H9 (cell line): ENCODE data around the gene PLEKHM3. TPM values are rescaled to one million over a fixed set of nuclear protein-coding genes. Genes with fewer than 3 reads are reported as not detected.

ENCODE experiments used
- DNase-seq: peaks from one replicate; pipeline ENCODE4 v3.0.0-alpha.2; 2017
- H2AFZ ChIP-seq: one replicate; pipeline ENCODE4 v1.6.1; 2013; ENCODE audit warnings: mild to moderate bottlenecking, low read length, control low read depth, moderate library complexity
- H2AK5ac ChIP-seq: 2 replicates; pipeline ENCODE4 v1.6.1; 2013; ENCODE audit warnings: low read length, control low read depth, mixed read lengths; ENCODE audit not compliant: insufficient read length
- H2BK120ac ChIP-seq: one replicate; pipeline ENCODE4 v1.6.1; 2013; ENCODE audit warnings: low read depth, mild to moderate bottlenecking, low read length, control low read depth, inconsistent platforms; ENCODE audit not compliant: poor library complexity, severe bottlenecking
- H2BK12ac ChIP-seq: 2 replicates; pipeline ENCODE4 v1.6.1; 2013; ENCODE audit warnings: low read length, control low read depth, mixed read lengths, low read depth; ENCODE audit not compliant: insufficient read length
- H2BK15ac ChIP-seq: 2 replicates; pipeline ENCODE4 v1.6.1; 2013; ENCODE audit warnings: low read depth, low read length, control low read depth
- H2BK20ac ChIP-seq: one replicate; pipeline ENCODE4 v1.6.1; 2013; ENCODE audit warnings: low read depth, mild to moderate bottlenecking, low read length, control low read depth, inconsistent platforms; ENCODE audit not compliant: poor library complexity, severe bottlenecking
- H2BK5ac ChIP-seq: 2 replicates; pipeline ENCODE4 v1.6.1; 2013; ENCODE audit warnings: low read length, control low read depth, mixed read lengths; ENCODE audit not compliant: insufficient read length
- H3K14ac ChIP-seq: 2 replicates; pipeline ENCODE4 v1.6.1; 2013; ENCODE audit warnings: low read length, control low read depth; ENCODE audit not compliant: insufficient read depth
- H3K18ac ChIP-seq: 2 replicates; pipeline ENCODE4 v1.6.1; 2013; ENCODE audit warnings: low read depth, mild to moderate bottlenecking, mixed read lengths, low read length, control low read depth; ENCODE audit not compliant: insufficient read length
- H3K23ac ChIP-seq: 2 replicates; pipeline ENCODE4 v1.6.1; 2013; ENCODE audit warnings: low read length, control low read depth, mixed read lengths, low read depth; ENCODE audit not compliant: insufficient read length
- H3K23me2 ChIP-seq: 2 replicates; pipeline ENCODE4 v1.6.1; 2013; ENCODE audit warnings: low read depth, mild to moderate bottlenecking, mixed read lengths, low read length, control low read depth; ENCODE audit not compliant: insufficient read length, poor library complexity, severe bottlenecking
- H3K27ac ChIP-seq: 2 replicates; pipeline ENCODE4 v1.5.1; 2013; ENCODE audit warnings: low read length, control low read depth, mixed read lengths, low read depth; ENCODE audit not compliant: insufficient read length
- H3K27me3 ChIP-seq: 2 replicates; pipeline ENCODE4 v1.6.1; 2013; ENCODE audit warnings: low read length, control low read depth, inconsistent platforms; ENCODE audit not compliant: insufficient read depth
- H3K4ac ChIP-seq: 2 replicates; pipeline ENCODE4 v1.6.1; 2013; ENCODE audit warnings: low read depth, mild to moderate bottlenecking, control low read depth, inconsistent platforms, low read length, moderate library complexity
- H3K4me1 ChIP-seq: 2 replicates; pipeline ENCODE4 v1.6.1; 2013; ENCODE audit warnings: low read length, control low read depth, inconsistent platforms; ENCODE audit not compliant: insufficient read depth
- H3K4me2 ChIP-seq: 2 replicates; pipeline ENCODE4 v1.6.1; 2013; ENCODE audit warnings: low read length, control low read depth, mixed read lengths; ENCODE audit not compliant: insufficient read length, insufficient read depth
- H3K56ac ChIP-seq: 2 replicates; pipeline ENCODE4 v1.6.1; 2013; ENCODE audit warnings: low read depth, mild to moderate bottlenecking, mixed read lengths, low read length, control low read depth; ENCODE audit not compliant: insufficient read length
- H3K79me1 ChIP-seq: 2 replicates; pipeline ENCODE4 v1.6.1; 2013; ENCODE audit warnings: low read depth, mild to moderate bottlenecking, moderate library complexity, low read length, control low read depth, inconsistent platforms; ENCODE audit not compliant: insufficient read depth, poor library complexity, severe bottlenecking
- H3K79me2 ChIP-seq: 2 replicates; pipeline ENCODE4 v1.6.1; 2013; ENCODE audit warnings: low read length, control low read depth, inconsistent platforms; ENCODE audit not compliant: insufficient read depth
- H3K9ac ChIP-seq: 2 replicates; pipeline ENCODE4 v1.6.1; 2013; ENCODE audit warnings: low read length, control low read depth, mixed read lengths; ENCODE audit not compliant: insufficient read length; ENCODE audit errors: extremely low read depth
- H3K9me3 ChIP-seq: one replicate; pipeline ENCODE4 v1.6.1; 2013; ENCODE audit warnings: low read depth, low read length, inconsistent platforms; ENCODE audit not compliant: control insufficient read depth
- H3T11ph ChIP-seq: one replicate; pipeline ENCODE4 v1.6.1; 2013; ENCODE audit warnings: mild to moderate bottlenecking, low read length, control low read depth, inconsistent platforms
- H4K20me1 ChIP-seq: one replicate; pipeline ENCODE4 v1.6.1; 2013; ENCODE audit not compliant: control insufficient read depth, insufficient read length, insufficient read depth
- H4K5ac ChIP-seq: 2 replicates; pipeline ENCODE4 v1.6.1; 2013; ENCODE audit warnings: low read depth, mild to moderate bottlenecking, mixed read lengths, low read length, control low read depth; ENCODE audit not compliant: insufficient read length
- H4K8ac ChIP-seq: replicated peaks from 2 replicates; pipeline ENCODE4 v1.6.1; 2013; ENCODE audit warnings: low read length, control low read depth, mixed read lengths, low read depth; ENCODE audit not compliant: insufficient read length
- H4K91ac ChIP-seq: 2 replicates; pipeline ENCODE4 v1.6.1; 2013; ENCODE audit warnings: low read depth, mild to moderate bottlenecking, moderate library complexity, mixed read lengths, low read length, control low read depth; ENCODE audit not compliant: insufficient read length
- H3K27ac Mint-ChIP-seq, 3 experiments: 2 replicates in 2 of 3; 3 replicates in 1 of 3; pipeline ENCODE4 v1.8.0; 2020 to 2021; ENCODE audit warnings: mixed read lengths in 3 of 3, mild to moderate bottlenecking in 1 of 3, moderate library complexity in 1 of 3
- H3K27me3 Mint-ChIP-seq: 2 replicates; pipeline ENCODE4 v1.8.0; 2021; ENCODE audit warnings: low read depth, mild to moderate bottlenecking, moderate library complexity, mixed read lengths
- H3K36me3 Mint-ChIP-seq, 3 experiments: 2 replicates in 2 of 3; 3 replicates in 1 of 3; pipeline ENCODE4 v1.8.0; 2020 to 2021; ENCODE audit warnings: low read depth in 3 of 3, mixed read lengths in 3 of 3; ENCODE audit not compliant: insufficient read depth in 1 of 3
- H3K4me1 Mint-ChIP-seq, 2 experiments: 2 replicates each; pipeline ENCODE4 v1.8.0; 2020; ENCODE audit warnings: mixed read lengths in 2 of 2
- H3K4me3 Mint-ChIP-seq, 2 experiments: 2 replicates in 1 of 2; 3 replicates in 1 of 2; pipeline ENCODE4 v1.8.0; 2020 to 2021; ENCODE audit warnings: mild to moderate bottlenecking in 2 of 2, mixed read lengths in 2 of 2, moderate library complexity in 1 of 2
- H3K9me3 Mint-ChIP-seq, 2 experiments: 2 replicates in 1 of 2; 3 replicates in 1 of 2; pipeline ENCODE4 v1.8.0; 2020; ENCODE audit warnings: mild to moderate bottlenecking in 2 of 2, mixed read lengths in 2 of 2, moderate library complexity in 1 of 2
- CTCF ChIP-seq: fragments of 200-600 bp; sonication (generic); conservative IDR thresholded peaks from 3 replicates; pipeline ENCODE4 v1.8.0; 2021; ENCODE audit warnings: antibody characterized with exemption, mild to moderate bottlenecking
- WGBS: extraction: QIAGEN DNeasy Blood & Tissue Kit; methylation state at CpG from one replicate; pipeline ENCODE4 v1.1.7; 2013; ENCODE audit warnings: missing lambda C conversion rate, low lambda C conversion rate, mixed read lengths; ENCODE audit not compliant: insufficient read length; ENCODE audit errors: extremely low coverage; 5-methylcytosine and 5-hydroxymethylcytosine counted together
- total RNA-seq: library from RNA; stranded (reverse); gene quantifications from 2 replicates; pipeline ENCODE4 v1.2.1, GENCODE V29; 2021

Gene PLEKHM3
- total RNA-seq, 1 experiment from 2014 or later = 7.5 TPM

DNA sequence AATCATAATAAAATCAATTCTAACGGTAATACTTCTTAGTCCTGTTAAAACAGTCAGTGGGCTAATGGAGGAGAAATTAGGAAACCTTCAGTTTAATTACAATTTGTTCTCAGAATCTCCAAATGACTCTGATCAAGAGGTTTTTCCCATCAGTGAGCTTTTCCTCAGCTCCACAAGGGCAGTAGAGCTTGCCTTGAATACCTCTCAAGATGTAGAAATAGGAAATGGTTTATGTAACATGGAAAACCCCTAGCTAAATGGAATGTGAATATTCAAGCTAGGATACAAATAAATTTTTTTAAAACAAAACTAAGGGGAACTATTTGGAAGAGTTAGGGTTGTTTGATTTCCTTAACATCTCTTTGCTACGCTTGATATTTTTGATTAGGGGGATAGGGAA is 87.5 kb downstream of the PLEKHM3 start:
- H2BK15ac ChIP-seq = no peak overlapping the region
- Mint-ChIP-seq H3K36me3 (no peaks in the 10 kb centered on the region), H3K4me1 (peaks cover 42% of the 10 kb centered on the region in 2 experiments), H3K27ac (0 out of 7 replicates have a peak overlapping the region, but pooled peaks of 1 of the 3 experiments have one; percentile 37), H3K27me3 (no peaks in the 10 kb centered on the region), H3K9me3 (no peaks in the 10 kb centered on the region), H3K4me3 (no peak overlapping the region)
- no peak overlapping the region for H2AFZ ChIP-seq
- H2AK5ac ChIP-seq = no peak overlapping the region
- no peak overlapping the region for H3K4me2 ChIP-seq
- H4K8ac ChIP-seq = no peak overlapping the region
- no peaks in the 10 kb centered on the region for H3K9me3 ChIP-seq
- H3K79me1 ChIP-seq = no peaks in the 10 kb centered on the region
- no peak overlapping the region for H2BK12ac ChIP-seq
- no peak overlapping the region for H4K5ac ChIP-seq
- H3T11ph ChIP-seq = no peak overlapping the region
- no peak for TF ChIP-seq CTCF
- H2BK20ac ChIP-seq = no peak overlapping the region
- no peak overlapping the region for H3K27ac ChIP-seq
- H3K23me2 ChIP-seq = no peaks in the 10 kb centered on the region
- no peaks in the 10 kb centered on the region for H4K20me1 ChIP-seq
- no peak overlapping the region for H3K18ac ChIP-seq
- no peak overlapping the region for H3K4ac ChIP-seq
- H3K23ac ChIP-seq = no peak overlapping the region
- DNase-seq = no peak
- no peak overlapping the region for H3K14ac ChIP-seq
- H3K9ac ChIP-seq = no peak overlapping the region
- H3K56ac ChIP-seq = no peak overlapping the region
- no peak overlapping the region for H2BK5ac ChIP-seq
- H3K4me1 ChIP-seq = peaks cover 5% of the 10 kb centered on the region; the same call in 1 of the 2 replicates
- no peak overlapping the region for H2BK120ac ChIP-seq
- no peaks in the 10 kb centered on the region for H3K79me2 ChIP-seq
- no peak overlapping the region for H4K91ac ChIP-seq
- H3K27me3 ChIP-seq = no peaks in the 10 kb centered on the region
- no CpG with 5 or more reads among the region's 2 CpGs for WGBS
